ENCODE measurements around the gene MARK3. TPM values are rescaled to one million over a fixed set of nuclear protein-coding genes. Genes with fewer than 3 reads are reported as not detected.

MARK3 gene
- total RNA-seq, 1 experiment from 2014 or later = 72.5 TPM

- BruUV-seq (replicated peaks) = no TSS peak
- Histone ChIP-seq H3K36me3 (ENCODE audit: control insufficient read depth in 1 of 2, insufficient read depth in 2 of 2, low read length in 2 of 2) (peaks cover 12 to 23% of the 10 kb centered on the region in 2 experiments; a peak in 2 of 4 replicates), H3K4me1 (ENCODE audit: control insufficient read depth in 1 of 2, insufficient read depth in 2 of 2, low read length in 2 of 2) (no peaks in the 10 kb centered on the region), H3K9me2 (ENCODE audit: insufficient read depth) (no peaks in the 10 kb centered on the region), H3K4me3 (replicated peaks in 1 of 2; ENCODE audit: low read depth in 1 of 2, low read length in 2 of 2) (no peak overlapping the region), H3K9ac (ENCODE audit: low read length) (no peak overlapping the region), H3K79me2 (ENCODE audit: insufficient read depth, low read length) (no peaks in the 10 kb centered on the region), H3K9me3 (ENCODE audit: control insufficient read depth in 1 of 2, insufficient read depth in 1 of 2, low read depth in 1 of 2, low read length in 2 of 2) (no peaks in the 10 kb centered on the region), H3K27me3 (ENCODE audit: insufficient read depth, low read length) (no peaks in the 10 kb centered on the region), H3K4me2 (ENCODE audit: low read length) (no peak overlapping the region), H2AFZ (ENCODE audit: low read depth, low read length, poor library complexity, severe bottlenecking) (no peak overlapping the region), H4K20me1 (ENCODE audit: insufficient read depth) (no peaks in the 10 kb centered on the region), H3K27ac (ENCODE audit: low read depth, low read length) (no peak overlapping the region)
- ATAC-seq (no peak), DNase-seq (ENCODE audit: low read depth, low spot score) (no peak)
- TF ChIP-seq SRF (IDR thresholded peaks at IDR 0.05; ENCODE audit: low read depth) (no peak), TCF7L2 (IDR thresholded peaks at IDR 0.05; ENCODE audit: borderline replicate concordance, extremely low read depth, insufficient read depth, insufficient read length) (no peak)
- ChIA-PET RAD21 (ENCODE audit: low non-redundant PET in 1 of 2, low total read pairs in 2 of 2, uncharacterized antibody in 2 of 2, unreplicated experiment in 2 of 2) (no interaction called here), POLR2A (no interaction called here), CTCF (interaction anchor here (0.6 kb wide), 1 partner anchor 11 kb away, joined by 3 read pairs; no protein-coding TSS in a partner anchor)
- intact Hi-C loops (cut with micrococcal nuclease) = no loop called here
Observed at GRCh38 chr14:103489621-103490020, 104.4 kb downstream of the MARK3 start.

GRCh38 chr14:103491691-103492090, 106.5 kb downstream of the MARK3 start:
- Histone ChIP-seq H3K79me2 (ENCODE audit: insufficient read depth, low read length) (no peaks in the 10 kb centered on the region), H3K9me2 (ENCODE audit: insufficient read depth) (no peaks in the 10 kb centered on the region), H3K4me2 (ENCODE audit: low read length) (no peak overlapping the region), H3K4me3 (replicated peaks in 1 of 2; ENCODE audit: low read depth in 1 of 2, low read length in 2 of 2) (no peak overlapping the region), H3K9me3 (ENCODE audit: control insufficient read depth in 1 of 2, insufficient read depth in 1 of 2, low read depth in 1 of 2, low read length in 2 of 2) (no peaks in the 10 kb centered on the region), H3K27me3 (ENCODE audit: insufficient read depth, low read length) (no peaks in the 10 kb centered on the region), H3K27ac (ENCODE audit: low read depth, low read length) (no peak overlapping the region), H2AFZ (ENCODE audit: low read depth, low read length, poor library complexity, severe bottlenecking) (no peak overlapping the region), H3K36me3 (ENCODE audit: control insufficient read depth in 1 of 2, insufficient read depth in 2 of 2, low read length in 2 of 2) (peaks cover 13 to 25% of the 10 kb centered on the region in 2 experiments; a peak in 2 of 4 replicates), H3K9ac (ENCODE audit: low read length) (no peak overlapping the region), H4K20me1 (ENCODE audit: insufficient read depth) (no peaks in the 10 kb centered on the region), H3K4me1 (ENCODE audit: control insufficient read depth in 1 of 2, insufficient read depth in 2 of 2, low read length in 2 of 2) (no peaks in the 10 kb centered on the region)
- CTCF ChIA-PET = interaction anchor here (1.5 kb wide), 1 partner anchor 8 kb away, joined by 4 read pairs; no protein-coding TSS in a partner anchor
- no TSS peak for BruUV-seq (replicated peaks)
- TF ChIP-seq SP1 (IDR thresholded peaks at IDR 0.05; ENCODE audit: low read depth) (no peak), EZH2 (IDR thresholded peaks at IDR 0.05) (no peak), ZFX (IDR thresholded peaks at IDR 0.05) (no peak), YY1 (IDR thresholded peaks at IDR 0.05; ENCODE audit: extremely low read depth, insufficient replicate concordance, low read depth, low read length) (no peak), JUND (IDR thresholded peaks at IDR 0.05) (no peak), ELF1 (IDR thresholded peaks at IDR 0.05; ENCODE audit: borderline replicate concordance, low read depth) (no peak), REST (IDR thresholded peaks at IDR 0.05; ENCODE audit: low read depth) (no peak), ZNF274 (IDR thresholded peaks at IDR 0.05; ENCODE audit: low read depth, low read length) (no peak), SIN3A (IDR thresholded peaks at IDR 0.05; ENCODE audit: low read depth) (no peak), CBX3 (IDR thresholded peaks at IDR 0.05; ENCODE audit: low read depth) (no peak), MAX (IDR thresholded peaks at IDR 0.05) (no peak), POLR2A (IDR thresholded peaks at IDR 0.05; ENCODE audit: borderline replicate concordance, extremely low read depth, insufficient read depth, insufficient read length) (no peak)
- ATAC-seq = no peak
- POLR2A ChIA-PET = no interaction called here
- intact Hi-C loops (cut with micrococcal nuclease) = no loop called here
- DNase-seq (ENCODE audit: low read depth, low spot score) = no peak
- RAD21 ChIA-PET (ENCODE audit: low non-redundant PET in 1 of 2, low total read pairs in 2 of 2, uncharacterized antibody in 2 of 2, unreplicated experiment in 2 of 2) = no interaction called here
